H1 (cell line): Measurements from ENCODE around the gene GALNT4. TPM values are rescaled to one million over a fixed set of nuclear protein-coding genes. Genes with fewer than 3 reads are reported as not detected.

Experiments used
- ATF3 ChIP-seq: IDR thresholded peaks from 2 replicates; pipeline ENCODE4 v1.6.1; 2011; ENCODE audit warnings: low read depth, mild to moderate bottlenecking, low read length; ENCODE audit not compliant: insufficient read depth
- CHD7 ChIP-seq: fragments of 300-600 bp; sonication (generic); IDR thresholded peaks from 2 replicates; pipeline ENCODE4 v1.7.1; 2012; ENCODE audit warnings: low read length, moderate library complexity, mild to moderate bottlenecking, inconsistent platforms; ENCODE audit not compliant: insufficient replicate concordance
- polyA plus RNA-seq, 7 experiments: library from polyadenylated mRNA; depleted of rRNA in 3 of 7; stranded (reverse) in 5 of 7; unstranded in 2 of 7; fragments of >200 nt in 5 of 7; fragments of 200-250 nt in 2 of 7; gene quantifications; 1 replicate in 5 of 7; 2 replicates in 1 of 7; 4 replicates in 1 of 7; pipeline versions ENCODE4 v1.2.1 to v1.2.3, GENCODE V29; 2011 to 2013; ENCODE audit warnings: missing spikeins in 2 of 7, mixed read lengths in 2 of 7
- total RNA-seq: library from RNA; stranded (reverse); fragmentation: NEBNext Ultra II Directional; extraction: Animal tissue kit (Norgen Biotek cat#: 25700); gene quantifications from 2 replicates; pipeline ENCODE4 v1.2.1, GENCODE V29; 2021

GALNT4 gene
- total and polyA plus RNA-seq, 2 of the 8 experiments (the other 6 are each of a cell fraction or from before 2014, with no cell fraction given) = 0.45 to 3.3 TPM

GRCh38 chr12:89517720-89518119, 6.9 kb downstream of the GALNT4 start (continued):
- TF ChIP-seq CHD7 = no peak
- no peak for TF ChIP-seq ATF3
- TF ChIP-seq, all 59 proteins: peak for 0
